ENCODE data around the gene CDCP2.

DNA sequence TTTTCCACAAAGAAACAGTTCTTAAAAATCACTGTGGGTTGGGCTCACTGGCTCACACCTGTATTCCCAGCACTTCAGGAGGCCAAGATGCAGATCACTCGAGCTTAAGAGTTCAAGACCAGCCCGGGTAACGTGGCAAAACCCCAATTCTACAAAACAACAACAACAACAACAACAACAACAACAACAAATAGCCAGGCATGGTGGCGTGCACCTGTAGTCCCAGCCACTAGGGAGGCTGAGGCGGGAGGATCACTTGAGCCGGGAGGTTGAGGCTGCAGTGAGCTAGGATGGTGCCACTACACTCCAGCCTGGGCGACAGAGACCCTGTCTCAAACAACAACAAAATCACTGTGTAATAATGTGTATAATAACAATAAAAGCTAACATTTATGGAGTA, 40.8 kb downstream of the CDCP2 start:
- TF ChIP-seq POLR2AphosphoS5 (IDR thresholded peaks at IDR 0.05; ENCODE audit: borderline replicate concordance, low read depth, low read length) (no peak), EZH2 (IDR thresholded peaks at IDR 0.05) (no peak), FOXP2 (optimal IDR thresholded peaks at IDR 0.05; ENCODE audit: control extremely low read depth, extremely low read length, insufficient read depth) (no peak)
